Left ventricle myocardium inferior (tissue), 1 donor: ENCODE measurements around the gene TMEM9. TPM values are rescaled to one million over a fixed set of nuclear protein-coding genes. Genes with fewer than 3 reads are reported as not detected.

Experiments used
- DNase-seq: peaks from one replicate; pipeline ENCODE4 v3.0.0-alpha.2; 2020
- H3K27ac ChIP-seq: fragments of 200-600 bp; replicated peaks from 2 replicates; pipeline ENCODE4 v1.8.0; 2021
- H3K27me3 ChIP-seq: fragments of 200-600 bp; 2 replicates; pipeline ENCODE4 v1.8.0; 2021; ENCODE audit warnings: low read depth
- H3K36me3 ChIP-seq: fragments of 200-600 bp; 2 replicates; pipeline ENCODE4 v1.8.0; 2021
- H3K4me1 ChIP-seq: fragments of 200-600 bp; 2 replicates; pipeline ENCODE4 v1.8.0; 2021
- H3K4me3 ChIP-seq: fragments of 200-600 bp; 2 replicates; pipeline ENCODE4 v1.8.0; 2021; ENCODE audit warnings: mild to moderate bottlenecking, moderate library complexity
- H3K9me3 ChIP-seq: fragments of 200-600 bp; replicated peaks from 2 replicates; pipeline ENCODE4 v1.8.0; 2021
- CTCF ChIP-seq: fragments of 200-600 bp; IDR thresholded peaks from 2 replicates; pipeline ENCODE4 v1.8.0; 2021; ENCODE audit warnings: antibody characterized with exemption, mild to moderate bottlenecking, borderline replicate concordance
- intact Hi-C: fragments of 100-400 bp; cut with micrococcal nuclease; formaldehyde crosslinking; loops from one replicate; pipeline ENCODE4 v1.11.0; 2022
- total RNA-seq: library from RNA; stranded (reverse); fragmentation: NEBNext Ultra II Directional; extraction: Animal tissue kit (Norgen Biotek cat#: 25700); gene quantifications from one replicate; pipeline ENCODE4 v1.2.1, GENCODE V29; 2021
- donor health status: DM: no; HTN: yes; CAD: no; lungs with severe emphysema.

TMEM9 gene
- total RNA-seq, 1 donor from 2014 or later = 25.3 TPM

DNA sequence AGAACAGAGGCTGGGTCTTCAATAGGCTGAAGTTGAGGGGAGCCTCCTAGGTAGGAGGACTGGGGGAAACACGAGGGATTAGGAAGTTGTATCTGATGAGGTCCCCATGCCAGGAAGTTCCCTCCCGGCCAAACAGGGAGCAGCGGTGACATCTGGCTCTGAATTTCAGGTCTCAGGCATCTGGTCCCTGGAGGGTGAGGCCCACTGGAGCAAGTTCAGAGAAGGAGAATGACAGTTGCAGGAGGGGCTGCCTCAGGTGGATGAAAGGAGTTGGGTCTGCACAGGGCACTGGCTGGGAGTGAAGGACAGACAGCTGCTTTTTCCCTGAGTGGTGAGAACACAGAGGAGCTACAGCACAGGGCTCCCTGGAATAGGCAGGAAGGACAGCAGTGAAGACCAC lies 9.1 kb downstream of the TMEM9 start:
- DNase-seq = no peak
- Histone ChIP-seq H3K9me3 (no peaks in the 10 kb centered on the region), H3K4me1 (peaks cover 4% of the 10 kb centered on the region), H3K27ac (no peak overlapping the region), H3K4me3 (no peak overlapping the region), H3K36me3 (peaks cover 79% of the 10 kb centered on the region), H3K27me3 (no peaks in the 10 kb centered on the region)
- intact Hi-C loops = no loop called here
- TF ChIP-seq CTCF = no peak

- H3K27ac ChIP-seq = no peak overlapping the region
- H3K27me3 ChIP-seq = no peaks in the 10 kb centered on the region
- no peaks in the 10 kb centered on the region for H3K9me3 ChIP-seq
- H3K36me3 ChIP-seq = peaks cover 80% of the 10 kb centered on the region
- DNase-seq = no peak
- peaks cover 4% of the 10 kb centered on the region for H3K4me1 ChIP-seq
- no peak for TF ChIP-seq CTCF
- no peak overlapping the region for H3K4me3 ChIP-seq
- intact Hi-C loops = no loop called here
Measured at GRCh38 chr1:201144701-201145100, 9.6 kb downstream of the TMEM9 start.

- Histone ChIP-seq H3K27me3 (no peaks in the 10 kb centered on the region), H3K4me1 (peaks cover 4% of the 10 kb centered on the region), H3K4me3 (no peak overlapping the region), H3K9me3 (no peaks in the 10 kb centered on the region), H3K27ac (no peak overlapping the region), H3K36me3 (peaks cover 78% of the 10 kb centered on the region)
- no peak for TF ChIP-seq CTCF
- intact Hi-C loops = no loop called here
- no peak for DNase-seq
Measured at GRCh38 chr1:201143726-201144635, 10.3 kb downstream of the TMEM9 start.

DNA sequence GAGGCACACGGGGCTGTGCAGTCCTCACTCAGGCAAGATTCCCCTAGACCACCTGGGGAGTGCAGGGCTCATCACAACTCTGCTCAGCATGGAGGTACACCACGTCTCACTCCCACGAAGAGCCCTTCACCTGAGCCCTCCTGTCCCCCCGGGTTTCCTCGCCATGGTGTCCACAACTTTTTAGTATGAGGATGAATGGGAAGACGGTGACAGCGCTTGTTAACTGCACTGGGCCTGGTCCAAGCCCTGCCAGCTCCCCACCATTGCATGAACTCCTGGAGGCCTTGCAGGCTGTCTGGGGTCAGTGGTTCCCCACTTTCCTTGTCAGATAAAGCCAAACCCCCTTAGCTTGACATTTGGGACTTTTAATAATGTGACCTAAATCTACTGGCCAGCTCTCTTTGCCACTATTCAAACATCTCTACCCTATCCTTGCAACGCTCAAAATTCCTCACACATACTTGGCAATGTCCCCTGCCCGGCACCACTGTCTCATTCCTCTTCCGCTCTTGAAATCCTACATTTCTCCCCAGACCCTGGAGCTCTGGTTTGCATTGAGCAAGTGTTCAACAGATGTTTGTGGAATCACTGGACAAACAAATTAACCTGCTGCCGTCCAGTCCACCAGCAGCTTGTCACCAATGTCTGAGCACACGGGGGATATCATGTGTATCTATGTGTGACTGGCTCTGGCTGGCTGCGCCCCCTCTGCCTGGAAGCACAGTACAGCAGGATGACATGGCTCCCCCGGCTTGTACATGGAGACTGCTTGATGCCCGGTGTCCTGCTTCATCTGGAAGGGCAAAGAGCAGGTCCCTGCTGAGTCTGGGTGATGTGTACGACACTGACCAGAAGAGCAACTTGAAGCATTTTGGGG lies 11.2 kb downstream of the TMEM9 start:
- no peak overlapping the region for H3K27ac ChIP-seq

More for the DNA sequence above, 11.2 kb downstream of the TMEM9 start:
- no peaks in the 10 kb centered on the region for H3K27me3 ChIP-seq
- H3K4me1 ChIP-seq = peaks cover 10% of the 10 kb centered on the region
- intact Hi-C loops = no loop called here
- TF ChIP-seq CTCF = no peak
- H3K36me3 ChIP-seq = peaks cover 81% of the 10 kb centered on the region
- DNase-seq = no peak
- no peak overlapping the region for H3K4me3 ChIP-seq
- H3K9me3 ChIP-seq = no peaks in the 10 kb centered on the region
